Natural killer cell (primary cell): ENCODE results near the gene SMO. TPM values are rescaled to one million over a fixed set of nuclear protein-coding genes. Genes with fewer than 3 reads are reported as not detected.
A peak's percentile ranks its signal among the peaks of the same experiment; 100 is the strongest.

Experiments used
- ATAC-seq, 3 donors: fragments of 150-1000 bp in 2 of 3; fragments of 200-7000 bp in 1 of 3; cut with Tn5 transposase; 1 replicate in 1 of 3; 2 replicates in 2 of 3; pipeline ENCODE4 v1.10.0; 2021; ENCODE audit warnings: mild to moderate bottlenecking in 2 of 3, moderate library complexity in 2 of 3
- DNase-seq, 2 donors: peaks; one replicate each; pipeline versions ENCODE4 v3.0.0 to v3.0.0-alpha.2; 2013 to 2021; ENCODE audit warnings: mixed read lengths in 1 of 2
- H3K27ac ChIP-seq: one replicate; pipeline ENCODE4 v1.5.1; 2013; ENCODE audit warnings: mild to moderate bottlenecking, low read length
- H3K27me3 ChIP-seq: one replicate; pipeline ENCODE4 v1.6.1; 2013; ENCODE audit warnings: low read length; ENCODE audit not compliant: control insufficient read depth, insufficient read depth
- H3K36me3 ChIP-seq: one replicate; pipeline ENCODE4 v1.6.1; 2013; ENCODE audit warnings: low read length; ENCODE audit not compliant: control insufficient read depth, insufficient read depth
- H3K4me1 ChIP-seq: one replicate; pipeline ENCODE4 v1.6.1; 2013; ENCODE audit warnings: low read length; ENCODE audit not compliant: control insufficient read depth, insufficient read depth
- H3K4me3 ChIP-seq: one replicate; pipeline ENCODE4 v1.5.1; 2013; ENCODE audit warnings: low read length
- H3K9me3 ChIP-seq: one replicate; pipeline ENCODE4 v1.6.1; 2013; ENCODE audit warnings: low read length; ENCODE audit not compliant: control insufficient read depth, insufficient read depth
- H3K27ac Mint-ChIP-seq, 2 donors: one replicate each; pipeline ENCODE4 v1.8.0; 2022; ENCODE audit warnings: mild to moderate bottlenecking in 2 of 2, mixed read lengths in 2 of 2, moderate library complexity in 1 of 2
- H3K27me3 Mint-ChIP-seq, 2 donors: one replicate each; pipeline ENCODE4 v1.8.0; 2022; ENCODE audit warnings: low read depth in 2 of 2, mixed read lengths in 2 of 2
- H3K36me3 Mint-ChIP-seq: one replicate; pipeline ENCODE4 v1.8.0; 2022; ENCODE audit warnings: mixed read lengths
- H3K4me1 Mint-ChIP-seq, 2 donors: one replicate each; pipeline ENCODE4 v1.8.0; 2022; ENCODE audit warnings: mixed read lengths in 2 of 2
- H3K4me3 Mint-ChIP-seq: one replicate; pipeline ENCODE4 v1.8.0; 2022; ENCODE audit warnings: mild to moderate bottlenecking, moderate library complexity, mixed read lengths
- H3K9me3 Mint-ChIP-seq, 2 donors: one replicate each; pipeline ENCODE4 v1.8.0; 2022; ENCODE audit warnings: mixed read lengths in 2 of 2
- WGBS: methylation state at CpG from one replicate; pipeline ENCODE4 v1.1.7; 2013; ENCODE audit warnings: missing lambda C conversion rate; ENCODE audit not compliant: insufficient coverage; 5-methylcytosine and 5-hydroxymethylcytosine counted together
- intact Hi-C: fragments of 100-400 bp; cut with micrococcal nuclease; formaldehyde crosslinking; loops from one replicate; pipeline ENCODE4 v1.14.2; 2022
- total RNA-seq, 4 donors: library from RNA; stranded (reverse); fragments of 120-200 nt in 1 of 4; gene quantifications; one replicate each; pipeline versions ENCODE4 v1.2.3 to v1.2.4, GENCODE V29; 2013 to 2022
- TF ChIP-seq, protein P1 (sequence below): fragments of 200-600 bp; IDR thresholded peaks from one replicate; pipeline ENCODE4 v1.8.0; 2022; ENCODE audit warnings: antibody characterized with exemption

The SMO gene
- total RNA-seq, 3 donors from 2014 or later (not counting 1 experiment from before 2014, with no cell fraction given), result 0.09 to 0.50 (median 0.50) TPM

DNA sequence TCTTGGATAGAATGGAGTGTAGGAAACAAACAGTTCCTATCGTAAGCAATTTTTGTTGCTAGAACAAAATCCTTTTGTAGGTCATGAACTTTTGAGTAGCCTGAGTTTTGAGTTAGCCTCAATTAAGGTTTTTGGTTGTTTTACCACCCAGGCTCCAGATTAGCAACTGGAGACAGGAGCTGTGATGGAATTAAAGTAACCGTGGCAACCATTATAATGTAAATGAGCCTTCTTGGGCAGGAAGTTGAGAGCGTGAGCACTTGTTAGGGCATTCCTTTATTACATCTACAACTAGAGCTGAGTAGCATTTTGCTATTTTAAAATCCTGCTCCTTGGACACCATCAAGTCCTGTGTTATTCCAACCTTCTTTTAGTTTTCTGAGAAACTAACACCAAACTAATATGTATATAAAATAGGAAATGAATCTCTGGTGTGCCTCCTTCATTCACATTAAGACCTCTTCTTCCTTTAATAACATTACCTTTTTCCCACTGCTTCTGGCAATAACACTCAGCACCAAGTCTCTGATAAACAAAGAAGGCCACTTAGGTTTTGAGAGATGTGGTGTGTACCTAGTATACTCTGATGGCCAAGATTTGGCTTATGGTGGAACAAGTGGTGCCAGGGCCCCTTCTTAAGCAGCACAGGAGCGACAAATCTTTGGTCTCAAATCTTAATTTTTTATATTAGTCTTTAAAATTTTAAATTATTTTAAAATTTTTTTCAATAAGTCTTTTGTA lies 70.4 kb downstream of the SMO start:
- peak in 1 of 3 donors; percentile 51 for ATAC-seq
- no peaks in the 10 kb centered on the region for H3K36me3 Mint-ChIP-seq
- peak in 1 of 2 donors; percentile 24 for DNase-seq
- H3K27me3 Mint-ChIP-seq, result no peaks in the 10 kb centered on the region
- H3K9me3 Mint-ChIP-seq, result no peaks in the 10 kb centered on the region
- intact Hi-C loops, result no loop called here
- TF ChIP-seq, protein P1, sequence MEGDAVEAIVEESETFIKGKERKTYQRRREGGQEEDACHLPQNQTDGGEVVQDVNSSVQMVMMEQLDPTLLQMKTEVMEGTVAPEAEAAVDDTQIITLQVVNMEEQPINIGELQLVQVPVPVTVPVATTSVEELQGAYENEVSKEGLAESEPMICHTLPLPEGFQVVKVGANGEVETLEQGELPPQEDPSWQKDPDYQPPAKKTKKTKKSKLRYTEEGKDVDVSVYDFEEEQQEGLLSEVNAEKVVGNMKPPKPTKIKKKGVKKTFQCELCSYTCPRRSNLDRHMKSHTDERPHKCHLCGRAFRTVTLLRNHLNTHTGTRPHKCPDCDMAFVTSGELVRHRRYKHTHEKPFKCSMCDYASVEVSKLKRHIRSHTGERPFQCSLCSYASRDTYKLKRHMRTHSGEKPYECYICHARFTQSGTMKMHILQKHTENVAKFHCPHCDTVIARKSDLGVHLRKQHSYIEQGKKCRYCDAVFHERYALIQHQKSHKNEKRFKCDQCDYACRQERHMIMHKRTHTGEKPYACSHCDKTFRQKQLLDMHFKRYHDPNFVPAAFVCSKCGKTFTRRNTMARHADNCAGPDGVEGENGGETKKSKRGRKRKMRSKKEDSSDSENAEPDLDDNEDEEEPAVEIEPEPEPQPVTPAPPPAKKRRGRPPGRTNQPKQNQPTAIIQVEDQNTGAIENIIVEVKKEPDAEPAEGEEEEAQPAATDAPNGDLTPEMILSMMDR, result no peak
- peaks cover 20 to 21% of the 10 kb centered on the region in 2 donors for H3K4me1 Mint-ChIP-seq
- 71% methylated on average over 3 of the region's 4 CpGs for WGBS
- no peaks in the 10 kb centered on the region for H3K27me3 ChIP-seq
- H3K4me3 Mint-ChIP-seq, result peak overlapping the region; percentile 65
- H3K27ac Mint-ChIP-seq, result peak overlapping the region; percentile 60 to 72
- no peak overlapping the region for H3K4me3 ChIP-seq
- no peaks in the 10 kb centered on the region for H3K9me3 ChIP-seq
- peaks cover 11% of the 10 kb centered on the region for H3K4me1 ChIP-seq
- no peak overlapping the region for H3K27ac ChIP-seq
- H3K36me3 ChIP-seq, result no peaks in the 10 kb centered on the region

GRCh38 chr7:129262324-129262723 lies 73.9 kb downstream of the SMO start:
- no peak overlapping the region for H3K27ac ChIP-seq
- DNase-seq, result peak in 1 of 2 donors; percentile 26
- peak; percentile 57 to 83 (median 60) for ATAC-seq
- intact Hi-C loops, result no loop called here
- H3K27ac Mint-ChIP-seq, result peak overlapping the region; percentile 16 to 64
- TF ChIP-seq, protein P1, result no peak
- no peaks in the 10 kb centered on the region for H3K9me3 ChIP-seq
- no peaks in the 10 kb centered on the region for H3K27me3 ChIP-seq
- peaks cover 20 to 21% of the 10 kb centered on the region in 2 donors for H3K4me1 Mint-ChIP-seq
- H3K4me3 ChIP-seq, result no peak overlapping the region
- no peaks in the 10 kb centered on the region for H3K27me3 Mint-ChIP-seq
- WGBS, result 14% methylated on average over 2 of the region's 2 CpGs
- H3K9me3 Mint-ChIP-seq, result no peaks in the 10 kb centered on the region
- peak overlapping the region; percentile 55 for H3K4me3 Mint-ChIP-seq
- H3K36me3 ChIP-seq, result no peaks in the 10 kb centered on the region
- no peaks in the 10 kb centered on the region for H3K36me3 Mint-ChIP-seq
- peaks cover 11% of the 10 kb centered on the region for H3K4me1 ChIP-seq

Other genes with a start within 250 kb of the SMO start
- 10 to 100 TPM; 33.9 to 41.1 (median 37.9) TPM for gene TNPO3, start 133.5 kb upstream of the SMO start, total RNA-seq
- gene TSPAN33, start 43.9 kb upstream of the SMO start, total RNA-seq, result 1 to 10 TPM; 4.0 to 7.2 (median 5.1) TPM
- 10 to 100 TPM; 11.6 to 15.2 (median 14.5) TPM for gene AHCYL2, start 36.4 kb downstream of the SMO start, total RNA-seq
- gene STRIP2, start 245.8 kb downstream of the SMO start, total RNA-seq, result 1 to 10 TPM; 1.7 to 2.3 (median 2.1) TPM